AG04449 (cell line): ENCODE measurements around the gene CSNK2A1.
"Not testable (repeated sequence)": the region's sequence is repeated elsewhere in the genome, so short reads cannot be mapped to it uniquely, and the experiment has no call there.

Experiments
- CTCF ChIA-PET: fragments of 350-600 bp; formaldehyde crosslinking; extraction: SDS; loops from one replicate; lab custom pipeline; 2021; ENCODE audit warnings: antibody characterized with exemption; lab: Yijun Ruan, JAX
- POLR2A ChIA-PET: fragments of 400-600, 350-600 bp; formaldehyde crosslinking; extraction: SDS; loops from one replicate; lab custom pipeline; 2020; ENCODE audit warnings: antibody characterized with exemption, inconsistent platforms; lab: Yijun Ruan, JAX
- DNase-seq: peaks from one replicate; pipeline ENCODE4 v3.0.0-alpha.2; 2010; ENCODE audit warnings: low read depth, low spot score
- H3K4me3 ChIP-seq: 2 replicates; pipeline ENCODE4 v1.5.1; 2011; ENCODE audit warnings: low read depth, mild to moderate bottlenecking, control low read depth, low read length
- CTCF ChIP-seq: IDR thresholded peaks from one replicate; pipeline ENCODE4 v1.5.1; 2011; ENCODE audit warnings: mild to moderate bottlenecking, moderate library complexity, low read length, control low read depth, inconsistent platforms; ENCODE audit not compliant: insufficient read depth; ENCODE audit errors: missing control alignments

Gene CSNK2A1

DNA sequence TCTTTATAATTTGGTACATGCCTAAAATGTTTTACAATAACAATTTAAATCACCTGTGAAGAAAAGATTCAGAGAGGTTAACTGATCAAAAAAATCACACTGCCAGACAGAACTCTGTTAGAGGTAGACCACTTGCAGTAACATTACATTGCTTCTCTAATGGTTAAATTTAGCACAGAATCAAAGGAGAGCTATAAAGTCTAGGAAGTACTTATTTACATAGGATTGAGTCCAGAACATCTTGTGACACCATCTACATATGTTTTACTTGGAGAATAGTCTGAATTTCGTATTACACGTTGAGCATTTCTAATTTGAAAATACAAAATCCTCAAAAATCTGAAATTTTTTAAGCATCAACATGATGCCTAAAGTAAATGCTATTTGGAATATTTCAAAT is 64.1 kb downstream of the CSNK2A1 start:
- H3K4me3 ChIP-seq, result no peak overlapping the region
- no peak for DNase-seq
- POLR2A ChIA-PET, result interaction anchor here (0.6 kb wide), 2 partner anchors 26 to 45 kb away, joined by 3 to 4 read pairs; no protein-coding TSS in a partner anchor
- no peak for TF ChIP-seq CTCF
- CTCF ChIA-PET, result interaction anchor here (0.6 to 5.2 kb wide), 19 partner anchors 8 to 260 kb away, joined by 3 to 142 read pairs (median 5); partner anchors contain the start of gene TBC1D20

GRCh38 chr20:478949-479429 is 64.6 kb downstream of the CSNK2A1 start:
- H3K4me3 ChIP-seq, result no peak overlapping the region
- no peak for DNase-seq

DNA sequence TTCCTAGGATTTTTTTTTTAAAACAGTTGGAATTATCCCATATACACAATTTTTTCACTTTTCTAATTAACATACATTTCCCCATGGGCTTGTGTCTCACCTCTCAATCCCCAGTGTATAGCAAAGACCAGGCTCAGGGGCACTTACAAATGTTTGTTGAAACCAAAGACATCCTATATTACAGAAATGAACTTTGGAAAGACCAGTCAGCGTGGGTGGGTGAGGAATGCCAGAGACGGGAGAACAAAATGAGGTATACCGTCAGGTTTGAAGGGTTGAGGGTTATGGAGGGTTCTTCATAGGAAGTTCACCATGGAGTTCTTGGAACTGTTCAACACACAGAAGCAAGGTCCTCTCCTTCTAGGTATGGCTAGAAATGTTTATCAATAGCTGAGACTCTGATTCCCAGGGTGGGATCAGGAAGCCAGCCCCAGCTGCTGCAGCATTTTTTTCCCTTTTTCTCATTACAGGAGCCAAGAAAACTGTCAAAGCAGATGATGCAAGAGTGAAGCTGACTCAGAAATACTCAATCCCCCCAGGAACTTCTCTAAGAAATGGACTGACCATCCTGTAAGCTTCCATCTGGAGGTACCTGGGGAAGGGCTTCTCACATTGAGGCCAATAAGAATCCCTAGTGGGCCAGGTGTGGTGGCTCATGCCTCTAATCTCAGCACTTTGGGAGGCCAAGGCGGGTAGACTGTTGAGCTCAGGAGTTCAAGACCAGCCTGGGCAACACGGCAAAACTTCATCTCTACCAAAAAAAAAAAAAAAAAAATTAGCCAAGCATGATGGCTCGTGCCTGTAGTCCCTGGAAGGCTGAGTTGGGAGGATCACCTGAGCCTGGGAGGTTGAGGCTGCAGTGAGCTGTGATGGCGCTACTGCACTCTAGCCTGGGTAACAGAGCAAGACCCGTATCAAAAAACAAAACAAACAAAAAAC is 65.3 kb downstream of the CSNK2A1 start:
- TF ChIP-seq CTCF, result no peak
- DNase-seq, result no peak
- POLR2A ChIA-PET, result no interaction called here
- H3K4me3 ChIP-seq, result no peak overlapping the region
- CTCF ChIA-PET, result interaction anchor here (0.6 to 5.2 kb wide), 19 partner anchors 8 to 325 kb away, joined by 3 to 142 read pairs (median 5); no protein-coding TSS in a partner anchor

More at GRCh38 chr20:478949-479429, 64.6 kb downstream of the CSNK2A1 start:
- ChIA-PET POLR2A (interaction anchor here (0.6 kb wide), 2 partner anchors 25 to 45 kb away, joined by 3 to 4 read pairs; no protein-coding TSS in a partner anchor), CTCF (interaction anchor here (0.9 to 5.2 kb wide), 17 partner anchors 10 to 260 kb away, joined by 3 to 142 read pairs (median 5); no protein-coding TSS in a partner anchor)
- peak; percentile 15 for TF ChIP-seq CTCF

GRCh38 chr20:476561-477249 is 66.9 kb downstream of the CSNK2A1 start:
- not testable (repeated sequence) for DNase-seq, H3K4me3 ChIP-seq
- POLR2A ChIA-PET, result interaction anchor here (0.7 kb wide), 1 partner anchor 17 kb away, joined by 3 read pairs; no protein-coding TSS in a partner anchor
- CTCF ChIA-PET, result interaction anchor here (0.8 to 5.2 kb wide), 5 partner anchors 9 to 122 kb away, joined by 3 to 142 read pairs (median 15); partner anchors contain the start of gene TBC1D20

DNA sequence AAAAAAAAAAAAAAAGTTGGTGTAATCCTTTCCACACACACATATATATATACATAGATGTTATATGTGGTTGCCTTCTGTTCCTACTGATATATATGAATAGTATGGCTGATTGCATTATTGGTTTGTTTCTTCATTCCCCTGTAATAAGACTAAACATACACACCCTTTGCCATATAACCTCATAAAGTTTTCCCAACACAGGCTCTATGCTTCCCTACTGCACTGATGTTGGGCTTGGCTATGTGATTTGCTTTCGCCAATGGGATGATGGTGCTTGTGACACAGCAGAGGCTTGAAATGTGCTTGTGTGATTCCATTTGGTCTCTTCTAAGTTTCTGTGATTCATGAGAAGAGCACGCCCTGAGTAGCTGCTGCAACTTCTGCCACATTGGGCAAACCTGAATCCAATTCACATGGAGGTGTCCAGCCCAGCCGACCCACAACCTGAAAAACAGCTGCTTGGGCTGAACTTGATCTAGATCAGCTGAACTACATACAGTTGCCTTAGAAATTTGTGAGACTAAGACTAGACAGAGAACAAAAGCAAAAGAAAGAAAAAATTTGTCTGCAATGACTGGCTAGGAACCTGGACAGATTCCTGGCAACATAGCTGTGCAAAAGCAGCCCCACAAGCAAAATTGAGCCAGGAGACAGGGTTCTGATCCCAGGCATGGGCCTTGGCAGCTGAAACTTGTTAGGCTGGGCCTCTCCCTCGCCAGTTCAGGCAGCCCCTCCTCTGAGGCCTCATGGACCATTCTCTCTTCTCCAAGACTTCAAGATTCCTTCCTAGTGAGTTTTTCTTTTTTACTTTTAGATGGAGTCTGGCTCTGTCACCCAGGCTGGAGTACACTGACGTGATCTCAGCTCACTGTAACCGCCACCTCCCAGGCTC is 67.9 kb downstream of the CSNK2A1 start:
- POLR2A ChIA-PET, result no interaction called here

More for the DNA sequence above, 67.9 kb downstream of the CSNK2A1 start:
- H3K4me3 ChIP-seq, result no peak overlapping the region
- DNase-seq, result no peak
- CTCF ChIA-PET, result interaction anchor here (0.8 to 5.2 kb wide), 4 partner anchors 10 to 121 kb away, joined by 3 to 142 read pairs (median 9); partner anchors contain the start of gene TBC1D20
- no peak for TF ChIP-seq CTCF
